SKM-1 (cell line): ENCODE data around the gene GSG1L2.
"Not testable (repeated sequence)": the region's sequence is repeated elsewhere in the genome, so short reads cannot be mapped to it uniquely, and the experiment has no call there.

Experiments
- DNase-seq: peaks from one replicate; lab custom pipeline; 2025; ENCODE audit not compliant: unreplicated experiment; lab: John Stamatoyannopoulos, UW

The GSG1L2 gene

GRCh38 chr17:9790889-9791876 is 30.7 kb downstream of the GSG1L2 start, which contains the start of gene DHRS7C:
Gene DHRS7C (minus strand): TSS chr17:9791592. CDS start chr17:9791284, 308 bp downstream.
- DNase-seq: no peak

- DNase-seq: no peak
These were observed 31.6 kb downstream of the GSG1L2 start for GRCh38 chr17:9790316-9790715.

- no peak for DNase-seq
These were observed 33.3 kb downstream of the GSG1L2 start for GRCh38 chr17:9788601-9789000.

GRCh38 chr17:9784544-9784943 is 37.3 kb downstream of the GSG1L2 start:
- no peak for DNase-seq

- DNase-seq: not testable (repeated sequence)
These were observed 38.4 kb downstream of the GSG1L2 start for GRCh38 chr17:9783465-9783864.

- DNase-seq: no peak
These were observed 38.8 kb downstream of the GSG1L2 start for GRCh38 chr17:9783050-9783449.

- DNase-seq: no peak
These were observed 41.3 kb downstream of the GSG1L2 start for GRCh38 chr17:9780552-9780951.

- no peak for DNase-seq
These were observed 45.0 kb downstream of the GSG1L2 start for GRCh38 chr17:9776911-9777310.

- no peak for DNase-seq
These were observed 49.2 kb downstream of the GSG1L2 start for GRCh38 chr17:9772658-9773057.

GRCh38 chr17:9771465-9771864 is 50.4 kb downstream of the GSG1L2 start:
- DNase-seq: no peak

- DNase-seq: no peak
These were observed 52.7 kb downstream of the GSG1L2 start for GRCh38 chr17:9769036-9769695.

- no peak for DNase-seq
These were observed 53.4 kb downstream of the GSG1L2 start for GRCh38 chr17:9768381-9768934.

GRCh38 chr17:9767432-9767991 is 54.4 kb downstream of the GSG1L2 start:
- no peak for DNase-seq

- DNase-seq: no peak
These were observed 54.9 kb downstream of the GSG1L2 start for GRCh38 chr17:9766970-9767369.

- DNase-seq: no peak
These were observed 56.6 kb downstream of the GSG1L2 start for GRCh38 chr17:9765322-9765721.

- no peak for DNase-seq
These were observed 58.2 kb downstream of the GSG1L2 start for GRCh38 chr17:9763643-9764042.

- DNase-seq: no peak
These were observed 61.6 kb downstream of the GSG1L2 start for GRCh38 chr17:9760266-9760665.

GRCh38 chr17:9755083-9755482 is 66.8 kb downstream of the GSG1L2 start:
- DNase-seq: no peak
